CD4-positive, CD25-positive, alpha-beta regulatory T cell (primary cell): ENCODE results near the gene AGXT. TPM values are rescaled to one million over a fixed set of nuclear protein-coding genes. Genes with fewer than 3 reads are reported as not detected.

ENCODE experiments used
- ATAC-seq, 2 donors: fragments of 150-1000 bp; cut with Tn5 transposase; one replicate each; pipeline ENCODE4 v1.10.0; 2021; ENCODE audit warnings: low read depth in 2 of 2, moderate number of reproducible peaks in 2 of 2, moderate library complexity in 1 of 2
- DNase-seq, 3 donors: peaks; one replicate each; pipeline versions ENCODE4 v3.0.0 to v3.0.0-alpha.2; 2012 to 2022; ENCODE audit warnings: mixed read lengths in 1 of 3
- H3K27ac ChIP-seq: one replicate; pipeline ENCODE4 v1.7.0; 2013; ENCODE audit warnings: mild to moderate bottlenecking, low read length; ENCODE audit not compliant: insufficient read depth, poor library complexity, severe bottlenecking
- H3K27me3 ChIP-seq: one replicate; pipeline ENCODE4 v1.7.0; 2013; ENCODE audit warnings: low read length; ENCODE audit not compliant: control insufficient read depth, insufficient read depth
- H3K36me3 ChIP-seq: one replicate; pipeline ENCODE4 v1.7.0; 2013; ENCODE audit warnings: mild to moderate bottlenecking, low read length, moderate library complexity; ENCODE audit not compliant: control insufficient read depth, insufficient read depth
- H3K4me1 ChIP-seq: 2 replicates; pipeline ENCODE4 v1.7.0; 2013; ENCODE audit warnings: mild to moderate bottlenecking, low read length; ENCODE audit not compliant: insufficient read depth, control insufficient read depth, poor library complexity, severe bottlenecking
- H3K4me3 ChIP-seq: one replicate; pipeline ENCODE4 v1.7.0; 2013; ENCODE audit warnings: low read depth, mild to moderate bottlenecking, low read length, moderate library complexity
- H3K9me3 ChIP-seq, 2 experiments: 1 replicate in 1 of 2; 2 replicates in 1 of 2; pipeline ENCODE4 v1.7.0; 2013; ENCODE audit warnings: low read length in 2 of 2, mild to moderate bottlenecking in 1 of 2, moderate library complexity in 1 of 2; ENCODE audit not compliant: control insufficient read depth in 2 of 2
- H3K27ac Mint-ChIP-seq, 3 donors: one replicate each; pipeline ENCODE4 v1.8.0; 2020 to 2022; ENCODE audit warnings: mild to moderate bottlenecking in 3 of 3, mixed read lengths in 3 of 3, moderate library complexity in 2 of 3
- H3K27me3 Mint-ChIP-seq: one replicate; pipeline ENCODE4 v1.8.0; 2022; ENCODE audit warnings: mild to moderate bottlenecking, mixed read lengths
- H3K36me3 Mint-ChIP-seq: one replicate; pipeline ENCODE4 v1.8.0; 2020; ENCODE audit warnings: mixed read lengths
- H3K4me1 Mint-ChIP-seq, 4 donors: one replicate each; pipeline ENCODE4 v1.8.0; 2020 to 2022; ENCODE audit warnings: mixed read lengths in 4 of 4, mild to moderate bottlenecking in 1 of 4
- H3K4me3 Mint-ChIP-seq, 4 donors: one replicate each; pipeline ENCODE4 v1.8.0; 2020 to 2022; ENCODE audit warnings: mild to moderate bottlenecking in 4 of 4, mixed read lengths in 4 of 4, moderate library complexity in 3 of 4
- H3K9me3 Mint-ChIP-seq, 7 donors: one replicate each; pipeline ENCODE4 v1.8.0; 2020 to 2022; ENCODE audit warnings: mixed read lengths in 7 of 7, mild to moderate bottlenecking in 3 of 7, moderate library complexity in 2 of 7
- polyA plus RNA-seq, 4 donors: library from polyadenylated mRNA; unstranded; fragments of 300-500 nt; fragmentation: Illumina TruSeq; gene quantifications; one replicate each; pipeline ENCODE4 v1.2.3, GENCODE V29; 2021
- total RNA-seq: library from RNA; stranded (reverse); gene quantifications from one replicate; pipeline ENCODE4 v1.2.3, GENCODE V29; 2022

AGXT gene
- total and polyA plus RNA-seq, 5 donors from 2014 or later: not detected

DNA sequence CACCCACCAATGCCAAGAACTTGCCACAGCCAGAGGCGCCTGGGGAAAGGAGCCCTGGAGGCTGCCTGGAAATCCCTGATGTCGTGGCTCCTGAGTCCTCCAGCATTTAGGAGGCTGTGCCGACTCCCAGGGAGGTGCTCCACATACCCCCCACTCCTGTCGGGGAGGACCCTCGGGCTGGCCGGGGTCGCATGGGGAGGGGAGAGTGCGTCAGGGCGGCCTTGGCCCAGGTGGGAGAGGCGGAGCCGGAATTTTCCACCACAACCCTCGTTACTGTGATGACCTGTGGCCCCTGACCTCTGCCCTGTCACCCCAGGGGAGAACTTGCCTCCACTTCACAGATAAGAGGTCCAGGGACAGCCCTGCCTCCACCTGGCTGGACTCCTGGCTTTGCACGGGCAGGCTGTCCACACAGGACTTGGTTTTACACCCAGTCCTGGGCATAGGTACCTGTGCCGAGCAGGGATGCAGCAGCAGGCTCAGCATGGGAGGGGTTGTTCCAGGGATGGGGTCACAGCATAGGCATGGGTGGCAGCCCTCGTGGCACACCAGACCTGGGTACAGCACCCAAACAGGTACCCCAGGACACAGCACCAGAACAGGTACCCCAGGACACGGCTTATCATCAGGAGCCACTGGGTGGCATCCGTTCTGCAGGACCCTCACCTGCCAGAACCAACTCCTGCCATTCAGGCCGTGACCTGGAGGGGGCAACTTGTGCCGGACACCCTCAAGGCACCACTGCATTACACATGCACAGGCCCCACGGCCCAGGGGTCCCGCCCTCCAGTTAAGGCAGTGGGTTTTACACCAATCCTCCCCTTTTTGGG, 12.3 kb upstream of the AGXT start:
- H3K4me1 ChIP-seq: no peaks in the 10 kb centered on the region
- H3K36me3 ChIP-seq: no peaks in the 10 kb centered on the region
- H3K9me3 ChIP-seq: peaks cover 0 to 7% of the 10 kb centered on the region in 2 experiments
- no peak overlapping the region for H3K4me3 ChIP-seq
- no peak for DNase-seq
- H3K27me3 Mint-ChIP-seq: peaks cover 4% of the 10 kb centered on the region
- no peaks in the 10 kb centered on the region for H3K4me1 Mint-ChIP-seq
- H3K27me3 ChIP-seq: no peaks in the 10 kb centered on the region
- peaks cover 0 to 12% (median 1%) of the 10 kb centered on the region in 7 donors for H3K9me3 Mint-ChIP-seq
- ATAC-seq: no peak
- H3K27ac Mint-ChIP-seq: no peak overlapping the region
- H3K36me3 Mint-ChIP-seq: peaks cover 4% of the 10 kb centered on the region
- no peak overlapping the region for H3K27ac ChIP-seq
- no peak overlapping the region for H3K4me3 Mint-ChIP-seq

DNA sequence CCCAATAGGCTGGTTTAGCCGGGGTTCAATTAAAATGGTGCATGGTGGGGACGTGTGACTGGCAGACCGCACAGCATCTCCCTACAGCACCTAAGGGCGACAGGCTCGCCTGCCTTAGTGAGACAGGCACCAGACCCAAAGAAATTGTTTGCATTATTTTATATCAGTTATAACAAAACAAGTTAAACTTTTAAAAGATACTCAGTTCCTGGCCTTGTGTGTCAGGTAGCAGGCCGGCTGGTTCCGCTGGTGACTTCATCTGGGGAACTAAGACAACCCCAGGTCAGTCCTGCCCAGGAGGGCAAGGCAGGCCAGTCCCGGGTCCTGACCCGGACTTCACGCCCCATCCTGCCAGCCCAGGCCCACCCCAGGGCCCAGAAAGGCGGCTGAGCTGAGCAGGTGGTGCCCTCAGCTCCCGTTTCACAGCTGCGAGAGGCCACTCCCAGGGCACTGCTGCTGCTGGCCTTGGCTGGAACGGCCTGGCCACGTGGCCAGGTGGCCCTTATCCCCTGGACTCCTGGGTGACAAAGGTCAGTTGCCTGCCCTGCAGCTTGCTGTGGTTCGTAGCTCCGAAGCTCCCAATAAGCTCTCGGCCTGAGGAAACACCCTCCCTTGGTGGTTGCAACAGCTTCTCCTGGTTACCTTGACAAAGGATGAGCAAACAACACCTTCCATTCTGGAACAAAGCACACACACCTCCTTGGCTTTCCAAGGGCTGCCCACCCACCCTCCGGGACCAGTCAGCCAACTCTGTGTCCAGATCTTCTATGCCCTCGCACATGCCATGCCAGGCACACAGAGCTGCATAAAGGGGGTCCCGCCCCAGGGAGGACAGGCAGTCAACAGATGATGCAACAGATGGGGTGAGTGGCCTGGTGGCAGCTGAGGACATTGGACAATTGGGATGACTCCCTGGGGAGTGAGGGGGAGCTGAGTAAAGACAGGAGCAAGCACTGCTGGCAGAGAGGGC, 11.3 kb upstream of the AGXT start:
- H3K4me1 Mint-ChIP-seq: no peaks in the 10 kb centered on the region
- Histone ChIP-seq H3K4me3 (no peak overlapping the region), H3K9me3 (peaks cover 0 to 7% of the 10 kb centered on the region in 2 experiments), H3K27me3 (no peaks in the 10 kb centered on the region), H3K36me3 (no peaks in the 10 kb centered on the region), H3K27ac (no peak overlapping the region), H3K4me1 (no peaks in the 10 kb centered on the region)
- no peak for ATAC-seq
- DNase-seq: no peak
- no peak overlapping the region for H3K27ac Mint-ChIP-seq
- H3K4me3 Mint-ChIP-seq: no peak overlapping the region
- H3K27me3 Mint-ChIP-seq: peaks cover 8% of the 10 kb centered on the region
- H3K9me3 Mint-ChIP-seq: peaks cover 0 to 12% (median 1%) of the 10 kb centered on the region in 7 donors
- H3K36me3 Mint-ChIP-seq: peaks cover 4% of the 10 kb centered on the region

DNA sequence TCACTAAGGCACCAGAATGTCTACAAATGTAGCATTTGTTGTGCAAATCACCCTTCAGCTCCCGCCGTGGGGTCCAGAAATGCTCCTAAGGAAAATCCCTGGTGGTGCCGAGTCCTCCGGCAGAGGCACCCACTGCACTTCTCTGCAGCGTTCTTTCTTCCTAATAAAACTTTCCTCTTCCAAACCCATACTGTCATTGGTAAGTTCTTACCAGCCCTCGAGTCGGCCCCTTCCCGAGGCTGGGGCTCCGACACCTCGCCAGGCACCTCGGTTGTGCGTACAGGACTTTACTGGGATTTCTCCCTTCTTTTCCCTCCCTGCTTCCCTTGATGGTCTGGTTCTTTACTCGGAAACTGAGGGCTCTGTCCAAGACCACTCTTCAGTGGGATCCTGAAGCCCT, 10.3 kb upstream of the AGXT start:
- Histone ChIP-seq H3K4me3 (no peak overlapping the region), H3K27ac (no peak overlapping the region), H3K9me3 (peaks cover 0 to 7% of the 10 kb centered on the region in 2 experiments), H3K36me3 (no peaks in the 10 kb centered on the region), H3K27me3 (no peaks in the 10 kb centered on the region), H3K4me1 (no peaks in the 10 kb centered on the region)
- peaks cover 0 to 12% (median 1%) of the 10 kb centered on the region in 7 donors for H3K9me3 Mint-ChIP-seq
- H3K27me3 Mint-ChIP-seq: peaks cover 8% of the 10 kb centered on the region
- peaks cover 4% of the 10 kb centered on the region for H3K36me3 Mint-ChIP-seq
- H3K27ac Mint-ChIP-seq: no peak overlapping the region
- no peak for DNase-seq
- H3K4me1 Mint-ChIP-seq: no peaks in the 10 kb centered on the region
- no peak overlapping the region for H3K4me3 Mint-ChIP-seq
- ATAC-seq: no peak

- peaks cover 4% of the 10 kb centered on the region for H3K36me3 Mint-ChIP-seq
- no peak overlapping the region for H3K27ac Mint-ChIP-seq
- no peaks in the 10 kb centered on the region for H3K4me1 Mint-ChIP-seq
- Histone ChIP-seq H3K4me3 (no peak overlapping the region), H3K27ac (no peak overlapping the region), H3K36me3 (no peaks in the 10 kb centered on the region), H3K27me3 (no peaks in the 10 kb centered on the region), H3K9me3 (peaks cover 0 to 7% of the 10 kb centered on the region in 2 experiments), H3K4me1 (no peaks in the 10 kb centered on the region)
- H3K4me3 Mint-ChIP-seq: no peak overlapping the region
- peaks cover 0 to 12% (median 1%) of the 10 kb centered on the region in 7 donors for H3K9me3 Mint-ChIP-seq
- ATAC-seq (no peak), DNase-seq (no peak)
- H3K27me3 Mint-ChIP-seq: peaks cover 12% of the 10 kb centered on the region
Measured at GRCh38 chr2:240858871-240859270, 9.8 kb upstream of the AGXT start.

GRCh38 chr2:240861547-240861946, 7.1 kb upstream of the AGXT start:
- H3K9me3 Mint-ChIP-seq: peaks cover 0 to 3% (median 0%) of the 10 kb centered on the region in 7 donors
- DNase-seq (no peak), ATAC-seq (no peak)
- Histone ChIP-seq H3K4me3 (no peak overlapping the region), H3K36me3 (no peaks in the 10 kb centered on the region), H3K27me3 (no peaks in the 10 kb centered on the region), H3K4me1 (no peaks in the 10 kb centered on the region), H3K9me3 (no peaks in the 10 kb centered on the region), H3K27ac (no peak overlapping the region)
- no peak overlapping the region for H3K27ac Mint-ChIP-seq
- no peaks in the 10 kb centered on the region for H3K4me1 Mint-ChIP-seq
- H3K27me3 Mint-ChIP-seq: peaks cover 20% of the 10 kb centered on the region
- H3K4me3 Mint-ChIP-seq: no peak overlapping the region
- no peaks in the 10 kb centered on the region for H3K36me3 Mint-ChIP-seq

GRCh38 chr2:240864475-240864874, 4.1 kb upstream of the AGXT start:
- Mint-ChIP-seq H3K4me1 (no peaks in the 10 kb centered on the region), H3K27ac (peak overlapping the region in 1 of 3 donors; percentile 64), H3K27me3 (peaks cover 21% of the 10 kb centered on the region), H3K36me3 (no peaks in the 10 kb centered on the region), H3K9me3 (peaks cover 0 to 1% (median 0%) of the 10 kb centered on the region in 7 donors), H3K4me3 (no peak overlapping the region)
- no peaks in the 10 kb centered on the region for H3K9me3 ChIP-seq
- no peaks in the 10 kb centered on the region for H3K27me3 ChIP-seq
- DNase-seq (no peak), ATAC-seq (no peak)
- H3K4me1 ChIP-seq: no peaks in the 10 kb centered on the region
- H3K36me3 ChIP-seq: no peaks in the 10 kb centered on the region
- H3K27ac ChIP-seq: no peak overlapping the region
- H3K4me3 ChIP-seq: no peak overlapping the region

GRCh38 chr2:240865391-240865790, 3.2 kb upstream of the AGXT start:
- H3K36me3 Mint-ChIP-seq: no peaks in the 10 kb centered on the region

More at GRCh38 chr2:240865391-240865790, 3.2 kb upstream of the AGXT start:
- ATAC-seq (no peak), DNase-seq (no peak)
- no peak overlapping the region for H3K27ac Mint-ChIP-seq
- no peaks in the 10 kb centered on the region for H3K9me3 ChIP-seq
- no peaks in the 10 kb centered on the region for H3K4me1 ChIP-seq
- H3K27ac ChIP-seq: no peak overlapping the region
- no peaks in the 10 kb centered on the region for H3K4me1 Mint-ChIP-seq
- H3K36me3 ChIP-seq: no peaks in the 10 kb centered on the region
- H3K4me3 Mint-ChIP-seq: no peak overlapping the region
- H3K27me3 Mint-ChIP-seq: peaks cover 21% of the 10 kb centered on the region
- peaks cover 0 to 1% (median 0%) of the 10 kb centered on the region in 7 donors for H3K9me3 Mint-ChIP-seq
- H3K4me3 ChIP-seq: no peak overlapping the region
- H3K27me3 ChIP-seq: no peaks in the 10 kb centered on the region
